Mucosa of descending colon (tissue), 3 donors: ENCODE results near the gene PM20D1. TPM values are rescaled to one million over a fixed set of nuclear protein-coding genes. Genes with fewer than 3 reads are reported as not detected.
"Not testable (repeated sequence)": the region's sequence is repeated elsewhere in the genome, so short reads cannot be mapped to it uniquely, and the experiment has no call there.

ENCODE experiments used
- ATAC-seq: fragments of 200-7000 bp; cut with Tn5 transposase; one replicate; pipeline ENCODE4 v1.9.1; 2020; ENCODE audit warnings: mild to moderate bottlenecking, moderate library complexity
- DNase-seq, 3 donors: peaks; one replicate each; pipeline ENCODE4 v3.0.0-alpha.2; 2020
- H3K36me3 ChIP-seq: fragments of 200-600 bp; one replicate; pipeline ENCODE4 v1.8.0; 2021; ENCODE audit warnings: low read depth, mild to moderate bottlenecking
- H3K4me1 ChIP-seq: fragments of 200-600 bp; one replicate; pipeline ENCODE4 v1.8.0; 2021; ENCODE audit warnings: low read depth, mild to moderate bottlenecking
- H3K4me3 ChIP-seq: fragments of 200-600 bp; one replicate; pipeline ENCODE4 v1.8.0; 2021; ENCODE audit warnings: mild to moderate bottlenecking
- H3K9me3 ChIP-seq: fragments of 200-600 bp; one replicate; pipeline ENCODE4 v1.8.0; 2021; ENCODE audit warnings: mild to moderate bottlenecking
- intact Hi-C, 2 donors: fragments of 100-400 bp; cut with DNase I in 1 of 2; cut with micrococcal nuclease in 1 of 2; formaldehyde crosslinking; loops; one replicate each; pipeline versions ENCODE4 v1.11.0 to v1.11.1; 2022; cut with DNase I, micrococcal nuclease
- long read RNA-seq, 2 donors: library from polyadenylated mRNA; unstranded; transcript quantifications; one replicate each; pipeline ENCODE4 v2.0.0, GENCODE V29; 2019 to 2021
- total RNA-seq, 3 donors: library from RNA; stranded (reverse); fragmentation: NEBNext Ultra II Directional in 2 of 3; extraction: Animal tissue kit (Norgen Biotek cat#: 25700) in 2 of 3; gene quantifications; one replicate each; pipeline versions ENCODE4 v1.2.1 to v1.2.4, GENCODE V29; 2021 to 2023
- TF ChIP-seq, protein P1 (sequence below): fragments of 200-600 bp; IDR thresholded peaks from one replicate; pipeline ENCODE4 v1.8.0; 2022; ENCODE audit warnings: antibody characterized with exemption, mild to moderate bottlenecking
- donor health status: DM: no; HTN: no; CAD: no; lungs with moderate emphysema.
- donor health status: DM: no; HTN: no; CAD: no.
- donor health status: DM: no; HTN: yes; CAD: no.

Gene PM20D1
- under 1 TPM in 1 of 3 donors, not detected in 2; 0.19 TPM for total RNA-seq
- long read RNA-seq, donor 1, result 0 reads
- long read RNA-seq, donor 2, result 0 reads

- peaks cover 2% of the 10 kb centered on the region for H3K4me1 ChIP-seq
- ATAC-seq, result peak; percentile 99
Observed at GRCh38 chr1:205849619-205850355, at the start of gene PM20D1. TSS of gene PM20D1 (minus strand) at chr1:205850132. CDS start at chr1:205850072, 60 bp downstream.

DNA sequence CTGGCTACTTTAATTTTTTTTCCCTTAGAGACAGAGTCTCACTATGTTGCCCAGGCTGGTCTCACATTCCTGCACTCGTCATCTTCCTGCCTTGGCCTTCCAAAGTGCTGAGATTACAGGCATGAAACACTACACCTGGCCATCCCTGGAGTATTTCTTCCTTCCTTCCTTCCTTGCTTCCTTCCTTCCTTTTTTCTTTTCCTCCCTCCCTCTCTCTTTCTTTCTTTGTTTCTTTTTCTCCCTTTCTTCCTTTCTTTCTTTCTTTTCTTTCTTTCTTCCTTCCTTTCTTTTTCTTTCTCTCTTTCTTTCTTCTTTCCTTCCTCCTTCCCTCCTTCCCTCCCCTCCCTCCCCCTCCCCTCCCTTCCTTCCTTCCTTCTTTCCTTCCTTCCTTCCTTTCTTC, 46.4 kb upstream of the PM20D1 start:
- TF ChIP-seq, protein P1, sequence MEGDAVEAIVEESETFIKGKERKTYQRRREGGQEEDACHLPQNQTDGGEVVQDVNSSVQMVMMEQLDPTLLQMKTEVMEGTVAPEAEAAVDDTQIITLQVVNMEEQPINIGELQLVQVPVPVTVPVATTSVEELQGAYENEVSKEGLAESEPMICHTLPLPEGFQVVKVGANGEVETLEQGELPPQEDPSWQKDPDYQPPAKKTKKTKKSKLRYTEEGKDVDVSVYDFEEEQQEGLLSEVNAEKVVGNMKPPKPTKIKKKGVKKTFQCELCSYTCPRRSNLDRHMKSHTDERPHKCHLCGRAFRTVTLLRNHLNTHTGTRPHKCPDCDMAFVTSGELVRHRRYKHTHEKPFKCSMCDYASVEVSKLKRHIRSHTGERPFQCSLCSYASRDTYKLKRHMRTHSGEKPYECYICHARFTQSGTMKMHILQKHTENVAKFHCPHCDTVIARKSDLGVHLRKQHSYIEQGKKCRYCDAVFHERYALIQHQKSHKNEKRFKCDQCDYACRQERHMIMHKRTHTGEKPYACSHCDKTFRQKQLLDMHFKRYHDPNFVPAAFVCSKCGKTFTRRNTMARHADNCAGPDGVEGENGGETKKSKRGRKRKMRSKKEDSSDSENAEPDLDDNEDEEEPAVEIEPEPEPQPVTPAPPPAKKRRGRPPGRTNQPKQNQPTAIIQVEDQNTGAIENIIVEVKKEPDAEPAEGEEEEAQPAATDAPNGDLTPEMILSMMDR, result no peak
- Histone ChIP-seq H3K9me3 (no peaks in the 10 kb centered on the region), H3K4me1 (no peaks in the 10 kb centered on the region), H3K4me3 (no peak overlapping the region), H3K36me3 (no peaks in the 10 kb centered on the region)
- ATAC-seq, result no peak
- no peak for DNase-seq
- intact Hi-C loops, result no loop called here

More at GRCh38 chr1:205849619-205850355, at the start of gene PM20D1:
- intact Hi-C loops, result no loop called here
- H3K4me3 ChIP-seq, result no peak within 1 kb of the TSS
- peak; percentile 64 to 81 (median 78) for DNase-seq
- no peaks in the 10 kb centered on the region for H3K36me3 ChIP-seq
- H3K9me3 ChIP-seq, result no peaks in the 10 kb centered on the region
- TF ChIP-seq, protein P1, result no peak

DNA sequence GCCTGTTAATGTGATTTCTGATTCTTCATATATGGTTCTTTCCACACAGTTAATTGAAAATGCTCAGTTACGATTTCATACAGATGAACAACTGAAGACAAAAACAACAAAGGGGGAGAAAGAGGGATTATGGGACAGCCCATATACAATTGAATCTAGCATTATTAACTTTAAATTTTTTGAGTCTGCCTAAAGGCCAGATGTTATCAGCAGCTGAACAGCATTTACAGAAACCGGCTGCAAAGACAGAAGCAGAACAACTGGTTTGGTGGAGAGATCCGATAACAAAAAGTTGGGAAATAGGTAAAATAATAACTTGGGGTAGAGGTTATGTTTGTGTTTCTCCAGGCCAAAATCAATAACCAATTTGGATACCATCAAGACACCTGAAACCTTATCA, 44.2 kb upstream of the PM20D1 start:
- H3K9me3 ChIP-seq, ATAC-seq, H3K4me3 ChIP-seq, H3K4me1 ChIP-seq, H3K36me3 ChIP-seq, DNase-seq, intact Hi-C loops: not testable (repeated sequence)

DNA sequence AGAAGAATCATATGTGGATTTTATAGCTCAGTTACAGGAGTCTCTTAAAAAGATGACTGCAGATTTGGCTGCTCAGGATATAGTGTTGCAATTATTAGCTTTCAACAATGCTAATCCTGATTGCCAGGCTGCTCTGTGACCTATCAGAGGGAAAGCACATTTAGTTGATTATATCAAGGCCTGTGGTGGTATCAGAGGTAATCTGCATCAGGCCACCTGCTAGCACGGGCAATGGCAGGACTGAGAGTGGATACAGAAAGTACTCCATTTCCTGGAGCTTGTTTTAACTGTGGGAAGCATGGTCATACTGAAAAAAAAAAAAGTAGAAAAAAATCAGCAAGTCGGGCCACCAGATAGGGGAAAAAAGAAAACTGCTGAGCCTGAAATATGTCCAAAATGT, 42.2 kb upstream of the PM20D1 start:
- intact Hi-C loops, H3K4me1 ChIP-seq, DNase-seq, H3K36me3 ChIP-seq, H3K4me3 ChIP-seq, ATAC-seq, H3K9me3 ChIP-seq: not testable (repeated sequence)

- ATAC-seq, DNase-seq, H3K36me3 ChIP-seq, H3K4me1 ChIP-seq, H3K4me3 ChIP-seq, intact Hi-C loops, H3K9me3 ChIP-seq: not testable (repeated sequence)
Observed at GRCh38 chr1:205891481-205891880, 41.5 kb upstream of the PM20D1 start.

GRCh38 chr1:205890631-205891030, 40.7 kb upstream of the PM20D1 start:
- intact Hi-C loops, ATAC-seq: not testable (repeated sequence)

DNA sequence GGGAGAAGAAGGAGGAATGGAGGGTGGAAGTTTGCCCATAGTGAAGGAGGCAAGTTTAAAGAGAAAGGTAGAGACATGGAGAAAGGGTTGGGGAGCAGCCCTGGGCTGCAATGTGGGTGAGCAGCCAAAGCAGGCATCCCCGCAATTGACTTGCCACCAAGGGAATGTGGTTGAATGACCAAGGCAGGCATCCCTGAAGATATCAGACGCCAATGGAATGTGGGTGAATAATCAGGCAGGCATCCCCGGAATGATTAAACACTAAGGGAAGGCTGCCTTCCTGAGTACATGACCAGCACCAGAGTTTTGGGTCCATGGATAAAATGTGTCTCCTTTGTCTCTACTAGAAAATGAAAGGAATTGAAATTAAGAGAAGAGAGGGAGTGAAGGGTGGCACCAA, 39.8 kb upstream of the PM20D1 start:
- ATAC-seq, intact Hi-C loops, H3K4me3 ChIP-seq: not testable (repeated sequence)

More at GRCh38 chr1:205890631-205891030, 40.7 kb upstream of the PM20D1 start:
- not testable (repeated sequence) for H3K4me3 ChIP-seq, DNase-seq, H3K4me1 ChIP-seq, H3K36me3 ChIP-seq, H3K9me3 ChIP-seq

DNA sequence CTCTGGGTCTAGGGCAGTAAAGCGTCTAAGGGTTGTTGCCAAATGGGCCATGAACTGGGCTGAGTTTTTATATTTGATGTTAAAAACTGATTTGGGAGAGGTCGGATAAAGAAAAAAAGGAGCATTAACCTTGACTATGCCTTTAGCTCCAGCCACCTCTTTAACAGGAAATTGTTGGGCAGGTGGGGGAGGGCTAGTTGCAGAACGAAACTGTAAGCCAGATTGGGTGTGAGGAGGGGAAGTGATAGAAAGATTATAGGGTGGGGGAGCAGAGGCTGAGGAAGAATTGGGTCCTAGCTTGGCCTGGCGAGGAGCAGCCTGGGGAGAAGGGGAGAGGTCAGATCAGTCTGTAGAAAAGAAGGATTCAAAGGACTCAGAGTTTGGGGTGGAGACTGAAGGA, 39.1 kb upstream of the PM20D1 start:
- ATAC-seq, H3K9me3 ChIP-seq, H3K4me1 ChIP-seq, H3K4me3 ChIP-seq, H3K36me3 ChIP-seq, DNase-seq, intact Hi-C loops: not testable (repeated sequence)

More for the DNA sequence above, 39.8 kb upstream of the PM20D1 start:
- H3K4me1 ChIP-seq, DNase-seq, H3K36me3 ChIP-seq, H3K9me3 ChIP-seq: not testable (repeated sequence)

GRCh38 chr1:205883792-205884191, 33.9 kb upstream of the PM20D1 start:
- intact Hi-C loops, result no loop called here
- no peaks in the 10 kb centered on the region for H3K9me3 ChIP-seq
- H3K4me1 ChIP-seq, result no peaks in the 10 kb centered on the region
- no peak for ATAC-seq
- DNase-seq, result no peak
- TF ChIP-seq, protein P1, result no peak
- no peak overlapping the region for H3K4me3 ChIP-seq
- H3K36me3 ChIP-seq, result no peaks in the 10 kb centered on the region
